ENCODE measurements around the gene SFRP5.

GRCh38 chr10:97777143-97777542, 5.3 kb upstream of the SFRP5 start:
- TF ChIP-seq CTCF (IDR thresholded peaks at IDR 0.05) (no peak), EZH2phosphoT487 (IDR thresholded peaks at IDR 0.05) (no peak), EZH2 (IDR thresholded peaks at IDR 0.05) (no peak)
